Osteocyte (in vitro differentiated cells): ENCODE measurements around the gene RNF208. TPM values are rescaled to one million over a fixed set of nuclear protein-coding genes. Genes with fewer than 3 reads are reported as not detected.

Experiments
- DNase-seq: peaks from one replicate; pipeline ENCODE4 v3.0.0; 2021; ENCODE audit warnings: mixed read lengths; ENCODE audit not compliant: unreplicated experiment; ENCODE audit errors: extremely low spot score
- H3K27ac Mint-ChIP-seq: one replicate; pipeline ENCODE4 v1.8.0; 2021; ENCODE audit warnings: mild to moderate bottlenecking, mixed read lengths; ENCODE audit not compliant: unreplicated experiment
- H3K27me3 Mint-ChIP-seq: one replicate; pipeline ENCODE4 v1.8.0; 2021; ENCODE audit warnings: mixed read lengths; ENCODE audit not compliant: unreplicated experiment
- H3K36me3 Mint-ChIP-seq: one replicate; pipeline ENCODE4 v1.8.0; 2021; ENCODE audit warnings: mixed read lengths; ENCODE audit not compliant: unreplicated experiment
- H3K4me1 Mint-ChIP-seq: one replicate; pipeline ENCODE4 v1.8.0; 2021; ENCODE audit warnings: mixed read lengths; ENCODE audit not compliant: unreplicated experiment
- H3K4me3 Mint-ChIP-seq: one replicate; pipeline ENCODE4 v1.8.0; 2021; ENCODE audit warnings: mild to moderate bottlenecking, moderate library complexity, mixed read lengths; ENCODE audit not compliant: unreplicated experiment
- H3K9me3 Mint-ChIP-seq: one replicate; pipeline ENCODE4 v1.8.0; 2021; ENCODE audit warnings: mixed read lengths; ENCODE audit not compliant: unreplicated experiment
- CTCF ChIP-seq: fragments of 200-600 bp; sonication (generic); IDR thresholded peaks from 2 replicates; pipeline ENCODE4 v1.5.0; 2021; ENCODE audit warnings: antibody characterized with exemption, mild to moderate bottlenecking, moderate library complexity
- total RNA-seq: library from RNA; stranded (reverse); gene quantifications from 2 replicates; pipeline ENCODE4 v1.2.1, GENCODE V29; 2021

RNF208 gene
- total RNA-seq, 1 donor from 2014 or later = 7.2 TPM

- H3K9me3 Mint-ChIP-seq = no peaks in the 10 kb centered on the region
- H3K27me3 Mint-ChIP-seq = no peaks in the 10 kb centered on the region
- peak overlapping the region; percentile 15 for H3K27ac Mint-ChIP-seq
- H3K4me1 Mint-ChIP-seq = peaks cover 22% of the 10 kb centered on the region
- H3K36me3 Mint-ChIP-seq = peaks cover 5% of the 10 kb centered on the region
- no peak for DNase-seq
- TF ChIP-seq CTCF = no peak
- H3K4me3 Mint-ChIP-seq = no peak overlapping the region
Observed at GRCh38 chr9:137195525-137196220, 26.4 kb downstream of the RNF208 start.

GRCh38 chr9:137194909-137195308 lies 27.1 kb downstream of the RNF208 start:
- no peak for DNase-seq
- H3K4me1 Mint-ChIP-seq = peaks cover 24% of the 10 kb centered on the region
- H3K4me3 Mint-ChIP-seq = no peak overlapping the region
- H3K27me3 Mint-ChIP-seq = no peaks in the 10 kb centered on the region
- TF ChIP-seq CTCF = no peak
- H3K27ac Mint-ChIP-seq = no peak overlapping the region
- no peaks in the 10 kb centered on the region for H3K9me3 Mint-ChIP-seq
- H3K36me3 Mint-ChIP-seq = peaks cover 7% of the 10 kb centered on the region

GRCh38 chr9:137194388-137194787 lies 27.7 kb downstream of the RNF208 start:
- Mint-ChIP-seq H3K36me3 (peaks cover 7% of the 10 kb centered on the region), H3K27ac (no peak overlapping the region), H3K4me1 (peaks cover 25% of the 10 kb centered on the region), H3K9me3 (no peaks in the 10 kb centered on the region), H3K27me3 (no peaks in the 10 kb centered on the region), H3K4me3 (no peak overlapping the region)
- TF ChIP-seq CTCF = no peak
- DNase-seq = no peak

GRCh38 chr9:137193771-137194170 lies 28.3 kb downstream of the RNF208 start:
- Mint-ChIP-seq H3K4me1 (peaks cover 26% of the 10 kb centered on the region), H3K27me3 (no peaks in the 10 kb centered on the region), H3K9me3 (no peaks in the 10 kb centered on the region), H3K36me3 (peaks cover 10% of the 10 kb centered on the region), H3K4me3 (no peak overlapping the region), H3K27ac (no peak overlapping the region)
- no peak for TF ChIP-seq CTCF
- no peak for DNase-seq

- DNase-seq = no peak
- H3K27me3 Mint-ChIP-seq = no peaks in the 10 kb centered on the region
- H3K4me3 Mint-ChIP-seq = no peak overlapping the region
- peaks cover 21% of the 10 kb centered on the region for H3K4me1 Mint-ChIP-seq
- no peak overlapping the region for H3K27ac Mint-ChIP-seq
- TF ChIP-seq CTCF = no peak
- H3K9me3 Mint-ChIP-seq = no peaks in the 10 kb centered on the region
- H3K36me3 Mint-ChIP-seq = peaks cover 10% of the 10 kb centered on the region
Observed at GRCh38 chr9:137192859-137193258, 29.2 kb downstream of the RNF208 start.
